ENCODE results near the gene RAPGEF5.

The RAPGEF5 gene

DNA sequence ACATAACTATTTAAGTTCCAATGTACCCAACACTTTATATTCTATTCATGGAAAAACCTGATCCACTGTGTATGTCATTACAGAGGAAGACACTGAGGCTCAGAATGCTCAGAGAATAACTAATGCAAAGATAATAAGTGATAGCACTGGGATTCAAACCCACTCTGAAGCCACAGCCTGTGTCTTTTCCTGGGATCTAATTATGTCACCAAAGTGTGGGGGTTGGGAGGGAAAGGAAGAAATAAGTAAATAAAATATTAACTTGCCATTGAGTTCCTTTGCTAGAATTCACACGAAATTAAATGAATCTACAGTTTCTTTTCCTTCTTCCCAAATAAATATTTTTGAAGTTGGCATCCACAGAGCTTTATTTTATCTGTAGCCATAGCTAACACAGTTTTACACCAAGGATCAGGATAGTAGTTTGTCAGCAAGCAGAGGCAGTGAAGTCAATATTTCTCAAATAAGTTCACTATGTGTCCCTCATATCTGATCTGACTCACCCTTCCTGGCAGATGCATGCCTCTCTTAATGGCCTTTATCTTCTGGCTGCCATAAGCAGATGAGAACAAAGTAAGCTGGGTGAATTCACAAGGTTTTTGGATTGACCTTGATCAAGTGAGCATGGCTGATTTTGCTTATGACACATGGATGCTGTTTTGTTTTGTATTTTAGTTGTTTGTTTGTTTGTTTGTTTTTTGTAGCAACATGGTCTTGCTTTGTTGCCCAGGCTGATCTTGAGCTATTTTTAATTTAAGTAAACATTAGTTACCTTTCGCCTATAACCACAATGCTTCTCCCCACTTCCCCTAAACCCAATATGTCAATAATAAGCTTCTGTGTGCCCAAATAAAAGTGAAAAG lies 6.3 kb downstream of the RAPGEF5 start:
- no peak for DNase-seq

DNA sequence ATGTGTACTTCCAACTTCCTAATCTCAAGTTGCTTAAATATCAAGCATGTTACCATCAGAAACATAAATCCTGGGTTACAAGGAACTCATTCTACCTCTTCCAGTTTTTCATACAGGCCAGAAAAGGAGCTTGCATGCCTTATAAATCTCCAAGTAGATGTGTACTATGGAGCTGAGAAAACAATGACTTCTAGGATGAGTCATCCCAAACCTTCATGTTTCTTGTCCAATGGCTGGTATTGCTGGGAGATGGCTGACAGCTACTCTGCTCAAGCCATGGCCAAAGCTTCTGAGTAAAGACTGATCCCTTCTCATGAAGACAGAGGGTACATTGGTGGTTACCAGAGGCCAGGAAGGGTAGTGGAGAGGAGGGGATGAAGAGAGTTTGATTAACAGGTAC lies 8.6 kb downstream of the RAPGEF5 start:
- no peak for DNase-seq

- DNase-seq, result no peak
These were observed 10.4 kb downstream of the RAPGEF5 start for GRCh38 chr7:22346383-22347107.

DNA sequence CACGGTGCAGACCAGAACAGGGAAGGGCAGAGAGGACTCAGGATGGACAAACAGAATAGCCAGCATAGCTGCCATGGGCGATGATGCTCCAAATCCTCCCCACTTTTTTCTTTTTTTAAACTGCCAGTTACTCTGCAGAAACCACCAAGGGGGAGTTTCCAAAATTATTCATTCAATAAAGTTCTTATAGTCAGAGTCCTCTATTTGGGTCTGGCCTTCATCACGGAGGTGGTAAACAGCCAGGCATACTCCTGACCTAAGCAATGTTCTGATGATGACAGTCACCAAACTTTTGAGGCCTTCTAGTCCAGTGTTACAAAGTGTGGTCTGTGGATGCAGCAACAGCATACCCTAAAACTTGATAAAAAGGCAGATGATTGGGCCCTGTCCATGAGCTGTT lies 12.3 kb downstream of the RAPGEF5 start:
- no peak for DNase-seq

- no peak for DNase-seq
These were observed 13.3 kb downstream of the RAPGEF5 start for GRCh38 chr7:22343612-22344011.

DNA sequence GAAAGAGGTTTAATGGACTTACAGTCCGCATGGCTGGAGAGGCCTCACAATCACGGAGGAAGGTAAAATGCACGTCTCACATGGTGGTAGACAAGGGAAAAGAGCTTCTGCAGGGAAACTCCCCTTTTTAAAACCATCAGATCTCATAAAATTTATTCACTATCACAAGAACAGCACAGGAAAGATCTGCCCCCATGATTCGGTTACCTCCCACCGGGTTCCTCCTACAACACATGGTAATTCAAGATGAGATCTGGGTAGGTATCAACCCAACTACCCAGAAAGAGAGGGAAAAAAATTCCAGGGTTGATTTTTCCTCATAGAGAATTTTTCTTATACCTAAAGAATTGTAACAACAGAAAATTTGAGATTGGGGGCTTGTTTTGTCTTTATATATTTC lies 13.9 kb downstream of the RAPGEF5 start:
- no peak for DNase-seq

DNA sequence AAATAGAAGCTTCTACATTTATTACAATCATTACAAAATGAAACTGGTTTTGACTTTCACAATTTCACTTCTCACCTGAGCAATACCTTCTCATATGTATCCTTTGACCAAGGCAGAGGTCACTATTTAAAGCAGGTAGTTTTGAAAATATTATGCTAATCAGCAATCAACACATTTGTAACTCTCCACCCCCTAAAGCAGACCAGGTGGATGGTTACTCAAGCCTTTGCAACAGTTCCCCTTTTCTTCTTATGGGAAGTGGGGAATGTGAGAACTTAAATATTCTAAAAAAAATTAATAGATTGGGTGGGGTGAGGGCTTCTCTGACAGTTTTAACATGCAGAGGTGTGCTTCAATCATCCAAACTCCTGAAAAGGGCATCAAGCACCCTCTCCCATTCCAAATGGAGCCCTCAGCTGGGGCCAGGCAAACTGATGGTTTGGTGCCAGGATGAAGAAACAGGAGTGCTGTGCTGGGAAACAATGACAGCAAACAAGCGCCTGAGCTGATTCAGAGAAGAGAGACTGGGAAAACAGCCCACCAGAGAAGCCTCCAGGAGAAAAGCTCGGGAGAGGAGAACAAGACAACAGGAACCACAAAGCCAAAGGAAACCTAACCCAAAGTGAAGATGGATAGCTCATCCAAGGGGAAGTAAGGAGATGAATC lies 17.1 kb downstream of the RAPGEF5 start:
- DNase-seq, result no peak

DNA sequence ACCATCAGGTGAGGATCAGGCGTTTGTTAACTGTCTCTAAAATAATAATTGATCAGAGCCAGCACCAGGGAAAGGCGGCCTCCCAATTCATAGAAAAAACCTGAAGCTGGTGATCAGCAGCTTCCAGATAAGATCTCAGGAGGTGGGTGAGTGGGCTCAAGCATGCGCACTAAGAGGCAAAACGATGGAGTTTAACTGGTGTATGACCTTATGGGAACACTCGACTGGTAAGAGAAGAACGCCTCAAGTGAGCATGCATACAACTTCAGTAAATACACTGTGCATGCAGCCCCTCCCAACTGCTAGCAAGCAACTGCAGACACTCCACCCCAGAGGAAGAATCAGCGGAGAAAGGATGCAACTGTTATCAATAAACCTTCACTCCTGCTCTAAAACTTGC lies 18.1 kb downstream of the RAPGEF5 start:
- DNase-seq, result no peak

DNA sequence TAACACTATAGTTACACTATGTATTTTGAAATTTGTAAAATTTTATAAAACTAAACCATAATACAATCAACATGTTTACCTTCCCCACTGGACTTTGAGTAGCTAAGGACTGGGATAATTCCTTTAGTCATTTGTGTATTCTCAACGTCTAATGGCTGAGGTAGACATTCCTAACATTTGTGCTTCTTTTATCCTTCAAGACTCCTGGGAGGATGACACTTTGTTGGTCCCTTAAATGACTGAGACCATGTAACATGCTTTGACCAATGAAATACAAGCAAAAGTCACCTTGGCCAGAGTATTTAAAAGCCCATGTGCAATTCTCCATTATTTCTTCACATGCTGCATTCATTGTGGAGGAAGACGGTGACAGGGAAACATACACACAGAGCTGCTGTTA lies 18.5 kb downstream of the RAPGEF5 start:
- no peak for DNase-seq

GRCh38 chr7:22333680-22334141 lies 23.2 kb downstream of the RAPGEF5 start:
- peak in 1 of 56 donors; percentile 5 for DNase-seq

- DNase-seq, result no peak
These were observed 24.5 kb downstream of the RAPGEF5 start for GRCh38 chr7:22332461-22332870.

GRCh38 chr7:22331704-22332103 lies 25.2 kb downstream of the RAPGEF5 start:
- no peak for DNase-seq

DNA sequence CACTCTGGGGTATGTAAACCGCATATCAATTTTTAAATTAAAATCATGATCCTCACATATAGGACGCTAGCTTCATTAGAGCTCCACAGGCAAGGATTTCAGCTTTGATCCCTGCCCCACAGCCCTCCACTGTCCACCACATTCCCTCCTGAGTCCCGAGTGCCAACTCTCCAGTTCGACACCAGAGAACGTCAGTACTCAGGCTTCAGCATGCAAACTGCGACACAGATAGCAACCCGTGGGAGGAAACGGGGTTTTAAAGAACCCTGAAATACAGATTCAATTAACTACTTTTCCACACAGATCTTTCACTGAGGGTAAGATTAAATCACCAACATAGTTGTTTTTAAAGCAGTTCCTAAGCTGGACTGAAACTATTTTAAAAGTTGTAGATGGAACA lies 26.1 kb downstream of the RAPGEF5 start:
- DNase-seq, result no peak

DNA sequence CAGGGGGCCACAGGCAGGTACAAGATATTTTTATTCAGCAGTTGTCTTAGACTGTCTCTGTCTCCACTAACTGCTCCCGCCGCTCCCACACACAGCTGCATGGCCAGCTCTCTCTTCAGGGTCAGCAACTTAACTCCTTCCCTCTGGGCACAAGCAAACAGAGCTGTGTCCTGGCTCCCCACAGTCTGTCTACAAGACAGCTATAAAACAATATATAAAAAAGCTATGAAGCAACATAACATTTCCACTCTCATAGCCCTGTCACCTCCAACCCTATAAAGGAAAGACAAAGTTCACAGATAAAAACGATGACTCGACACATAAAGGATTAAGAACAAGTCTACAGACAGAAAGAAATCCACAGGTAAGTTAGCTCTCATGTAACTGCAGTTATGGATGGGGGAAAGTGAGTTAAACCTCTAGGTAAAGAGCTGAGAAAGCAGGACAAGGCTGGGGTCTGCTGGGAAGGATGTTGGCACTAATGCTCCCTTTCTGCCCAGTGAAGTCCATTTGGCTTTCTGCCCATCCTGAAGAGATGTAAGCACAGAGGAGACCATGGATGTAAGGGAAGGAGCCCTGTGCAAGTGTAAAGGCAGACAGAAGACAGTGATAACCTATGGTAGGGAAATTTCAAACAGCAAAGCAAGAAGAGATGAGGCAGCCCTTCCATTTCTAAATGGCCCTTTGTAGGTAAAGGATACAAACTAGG lies 27.0 kb downstream of the RAPGEF5 start:
- DNase-seq, result no peak

DNA sequence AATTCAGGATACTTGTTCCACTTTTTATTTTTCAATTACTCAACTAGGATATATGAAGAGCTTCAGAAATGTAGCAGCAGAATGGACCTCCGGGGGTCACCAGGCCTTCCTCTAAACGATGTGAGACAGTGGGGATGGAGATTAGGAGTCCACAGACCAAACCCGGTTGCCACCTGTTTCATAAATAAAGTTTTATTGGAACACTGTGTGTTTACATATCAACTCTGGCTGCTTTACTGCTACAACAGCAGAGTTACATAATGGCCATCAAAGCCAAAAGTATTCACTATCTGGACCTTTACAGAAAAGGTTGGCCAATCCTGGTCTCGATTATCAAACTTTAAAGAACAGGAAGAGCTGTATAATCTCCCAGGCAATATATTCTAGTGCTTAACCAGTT lies 30.8 kb downstream of the RAPGEF5 start:
- DNase-seq, result no peak

GRCh38 chr7:22325671-22326070 lies 31.3 kb downstream of the RAPGEF5 start:
- DNase-seq, result no peak

DNA sequence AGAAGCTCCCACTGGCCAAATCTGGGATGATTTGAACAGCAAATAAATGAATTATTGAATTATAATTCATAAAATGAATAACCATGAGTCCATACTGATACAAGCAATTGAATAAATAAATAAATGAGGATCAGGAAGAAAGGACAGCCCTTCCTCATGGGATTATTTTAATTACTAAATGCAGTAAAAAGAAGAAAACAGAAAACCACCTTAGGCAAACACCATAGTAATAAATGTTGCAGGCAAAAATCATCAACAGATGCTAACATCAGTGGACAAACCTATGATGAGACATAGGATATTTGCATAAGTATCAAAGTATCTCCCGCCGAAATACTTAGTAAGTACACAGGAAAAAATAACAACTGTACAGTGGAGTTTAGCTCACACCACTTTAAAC lies 33.2 kb downstream of the RAPGEF5 start:
- no peak for DNase-seq

- no peak for DNase-seq
These were observed 36.5 kb downstream of the RAPGEF5 start for GRCh38 chr7:22320416-22320815.

DNA sequence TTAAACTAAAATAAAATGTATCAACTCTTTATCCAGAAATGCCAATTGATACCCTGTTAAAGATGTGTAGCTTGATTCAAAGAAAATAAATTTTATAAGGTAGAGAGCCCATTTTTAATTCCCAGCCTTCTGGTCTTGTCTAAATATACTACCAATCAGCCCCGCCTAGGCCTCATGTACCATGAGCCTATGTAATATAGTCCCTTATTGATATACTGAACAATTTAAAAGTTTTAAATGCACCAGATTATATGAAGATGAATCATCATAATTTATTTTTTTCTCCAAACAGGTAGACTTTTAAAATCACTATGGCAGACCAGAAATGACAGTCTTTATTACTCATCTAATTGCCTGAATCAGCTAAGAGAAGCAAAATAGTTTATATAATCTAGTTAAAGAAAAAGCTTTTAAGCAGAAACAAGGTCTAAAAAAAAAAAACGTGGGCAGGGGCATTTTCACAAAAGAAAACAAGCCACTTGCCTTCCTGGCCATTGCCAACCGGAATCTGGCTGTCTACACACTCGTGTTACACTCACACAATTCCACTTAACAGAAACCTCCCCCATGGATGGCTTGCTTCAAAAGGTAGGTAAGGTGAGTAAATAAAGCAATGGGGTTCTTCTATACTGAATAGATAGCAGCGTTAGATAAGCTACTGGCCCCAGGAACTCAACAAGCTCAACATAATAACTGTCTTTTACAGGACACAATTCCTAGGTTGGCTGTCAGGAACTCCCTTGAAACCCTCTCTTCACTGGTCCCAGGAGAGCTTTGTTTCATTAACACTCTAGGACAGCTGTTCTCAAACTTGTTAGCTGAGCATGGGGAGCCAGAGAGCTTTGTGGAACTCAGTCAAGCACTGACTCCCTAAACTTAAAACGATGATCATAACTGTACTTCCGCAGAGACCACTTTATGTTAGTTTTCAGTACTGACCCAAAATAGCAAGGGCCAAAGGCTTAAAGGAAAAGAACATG lies 37.2 kb downstream of the RAPGEF5 start:
- no peak for DNase-seq

- no peak for DNase-seq
These were observed 38.6 kb downstream of the RAPGEF5 start for GRCh38 chr7:22318376-22318775.

All from amygdala (tissue), 56 donors.